ENCODE results near the gene GTF2F2. TPM values are rescaled to one million over a fixed set of nuclear protein-coding genes. Genes with fewer than 3 reads are reported as not detected.

The GTF2F2 gene
- total RNA-seq, 2 donors from 2014 or later: 15.3 to 21.2 TPM

- H3K4me1 ChIP-seq (replicated peaks): no peaks in the 10 kb centered on the region
- 82% methylated on average over 3 of the region's 3 CpGs for WGBS
- no peak for TF ChIP-seq POLR2A (IDR thresholded peaks at IDR 0.05)
- TF ChIP-seq, protein P1, sequence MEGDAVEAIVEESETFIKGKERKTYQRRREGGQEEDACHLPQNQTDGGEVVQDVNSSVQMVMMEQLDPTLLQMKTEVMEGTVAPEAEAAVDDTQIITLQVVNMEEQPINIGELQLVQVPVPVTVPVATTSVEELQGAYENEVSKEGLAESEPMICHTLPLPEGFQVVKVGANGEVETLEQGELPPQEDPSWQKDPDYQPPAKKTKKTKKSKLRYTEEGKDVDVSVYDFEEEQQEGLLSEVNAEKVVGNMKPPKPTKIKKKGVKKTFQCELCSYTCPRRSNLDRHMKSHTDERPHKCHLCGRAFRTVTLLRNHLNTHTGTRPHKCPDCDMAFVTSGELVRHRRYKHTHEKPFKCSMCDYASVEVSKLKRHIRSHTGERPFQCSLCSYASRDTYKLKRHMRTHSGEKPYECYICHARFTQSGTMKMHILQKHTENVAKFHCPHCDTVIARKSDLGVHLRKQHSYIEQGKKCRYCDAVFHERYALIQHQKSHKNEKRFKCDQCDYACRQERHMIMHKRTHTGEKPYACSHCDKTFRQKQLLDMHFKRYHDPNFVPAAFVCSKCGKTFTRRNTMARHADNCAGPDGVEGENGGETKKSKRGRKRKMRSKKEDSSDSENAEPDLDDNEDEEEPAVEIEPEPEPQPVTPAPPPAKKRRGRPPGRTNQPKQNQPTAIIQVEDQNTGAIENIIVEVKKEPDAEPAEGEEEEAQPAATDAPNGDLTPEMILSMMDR (IDR thresholded peaks at IDR 0.05): no peak
- no peak for TF ChIP-seq POLR2AphosphoS5 (IDR thresholded peaks at IDR 0.05)
- intact Hi-C loops (cut with DNase I): no loop called here
- DNase-seq (ENCODE audit: low spot score): no peak
- H3K9me3 ChIP-seq: no peaks in the 10 kb centered on the region
- no peak overlapping the region for H3K4me3 ChIP-seq
- no peak overlapping the region for H3K27ac ChIP-seq
- no peaks in the 10 kb centered on the region for H3K27me3 ChIP-seq (replicated peaks; ENCODE audit: insufficient read depth)
- no peaks in the 10 kb centered on the region for H3K36me3 ChIP-seq
These were observed 169.7 kb downstream of the GTF2F2 start for GRCh38 chr13:45289936-45290563.

DNA sequence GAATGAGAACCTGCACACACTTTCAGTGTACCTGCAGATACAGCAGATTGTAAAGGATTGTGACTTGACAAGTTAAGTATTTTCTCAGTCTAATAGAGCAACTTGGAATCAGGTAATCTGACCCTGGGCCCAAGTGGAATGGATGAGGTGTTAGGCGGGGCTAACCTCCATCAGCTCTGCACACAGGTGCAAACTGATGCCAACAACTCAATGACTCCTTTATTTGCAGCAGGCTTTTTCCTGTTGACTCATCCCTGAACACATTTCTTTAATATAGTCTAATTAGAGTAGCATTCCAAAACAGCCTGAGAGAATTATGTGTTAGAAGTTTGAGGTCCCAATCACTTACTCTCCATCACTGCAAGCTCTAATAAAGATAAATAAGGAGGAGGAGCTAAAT is 171.9 kb downstream of the GTF2F2 start:
- no peak for DNase-seq (ENCODE audit: low spot score)
- intact Hi-C loops (cut with DNase I): no loop called here

DNA sequence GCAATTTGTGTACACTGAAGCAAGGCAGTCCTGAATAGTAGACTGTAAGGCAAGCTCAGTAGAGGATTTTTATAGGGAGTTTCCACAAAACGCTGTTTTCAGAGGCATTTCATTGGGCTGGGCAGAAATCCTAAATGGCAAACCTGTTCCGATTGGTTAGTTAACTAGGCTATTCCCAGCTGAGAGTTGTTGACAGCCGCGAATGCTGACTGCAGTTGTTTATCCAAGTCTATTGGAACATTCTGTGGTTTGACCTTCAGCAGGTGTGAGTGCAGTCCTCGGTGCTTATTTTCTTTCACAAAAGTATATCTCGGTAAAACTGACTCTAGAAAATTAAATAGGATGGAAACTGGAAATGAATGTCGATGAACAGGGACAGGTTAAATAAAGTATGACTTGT is 175.2 kb downstream of the GTF2F2 start:
- H3K27ac ChIP-seq: no peak overlapping the region
- no peak for DNase-seq (ENCODE audit: low spot score)

More for the DNA sequence above, 171.9 kb downstream of the GTF2F2 start:
- no peaks in the 10 kb centered on the region for H3K9me3 ChIP-seq
- 92% methylated on average over 1 of the region's 1 CpG for WGBS
- H3K4me1 ChIP-seq (replicated peaks): no peaks in the 10 kb centered on the region
- no peak for TF ChIP-seq POLR2AphosphoS5 (IDR thresholded peaks at IDR 0.05)
- TF ChIP-seq, protein P1 (IDR thresholded peaks at IDR 0.05): no peak
- no peaks in the 10 kb centered on the region for H3K27me3 ChIP-seq (replicated peaks; ENCODE audit: insufficient read depth)
- no peak overlapping the region for H3K27ac ChIP-seq
- no peaks in the 10 kb centered on the region for H3K36me3 ChIP-seq
- no peak overlapping the region for H3K4me3 ChIP-seq

GRCh38 chr13:45296259-45296658 is 175.9 kb downstream of the GTF2F2 start:
- no peaks in the 10 kb centered on the region for H3K4me1 ChIP-seq (replicated peaks)
- no peaks in the 10 kb centered on the region for H3K36me3 ChIP-seq
- no peaks in the 10 kb centered on the region for H3K9me3 ChIP-seq
- no peaks in the 10 kb centered on the region for H3K27me3 ChIP-seq (replicated peaks; ENCODE audit: insufficient read depth)
- no peak for DNase-seq (ENCODE audit: low spot score)
- H3K27ac ChIP-seq: no peak overlapping the region
- TF ChIP-seq, protein P1 (IDR thresholded peaks at IDR 0.05): no peak
- TF ChIP-seq POLR2AphosphoS5 (IDR thresholded peaks at IDR 0.05) (no peak), POLR2A (IDR thresholded peaks at IDR 0.05) (no peak)
- intact Hi-C loops (cut with DNase I): no loop called here
- H3K4me3 ChIP-seq: no peak overlapping the region

More for the DNA sequence above, 175.2 kb downstream of the GTF2F2 start:
- Histone ChIP-seq H3K4me3 (no peak overlapping the region), H3K4me1 (replicated peaks) (no peaks in the 10 kb centered on the region), H3K27me3 (replicated peaks; ENCODE audit: insufficient read depth) (no peaks in the 10 kb centered on the region), H3K9me3 (no peaks in the 10 kb centered on the region), H3K36me3 (no peaks in the 10 kb centered on the region)
- 82% methylated on average over 7 of the region's 7 CpGs for WGBS
- no peak for TF ChIP-seq POLR2A (IDR thresholded peaks at IDR 0.05)
- TF ChIP-seq POLR2AphosphoS5 (IDR thresholded peaks at IDR 0.05): no peak
- TF ChIP-seq, protein P1 (IDR thresholded peaks at IDR 0.05): no peak
- intact Hi-C loops (cut with DNase I): no loop called here

DNA sequence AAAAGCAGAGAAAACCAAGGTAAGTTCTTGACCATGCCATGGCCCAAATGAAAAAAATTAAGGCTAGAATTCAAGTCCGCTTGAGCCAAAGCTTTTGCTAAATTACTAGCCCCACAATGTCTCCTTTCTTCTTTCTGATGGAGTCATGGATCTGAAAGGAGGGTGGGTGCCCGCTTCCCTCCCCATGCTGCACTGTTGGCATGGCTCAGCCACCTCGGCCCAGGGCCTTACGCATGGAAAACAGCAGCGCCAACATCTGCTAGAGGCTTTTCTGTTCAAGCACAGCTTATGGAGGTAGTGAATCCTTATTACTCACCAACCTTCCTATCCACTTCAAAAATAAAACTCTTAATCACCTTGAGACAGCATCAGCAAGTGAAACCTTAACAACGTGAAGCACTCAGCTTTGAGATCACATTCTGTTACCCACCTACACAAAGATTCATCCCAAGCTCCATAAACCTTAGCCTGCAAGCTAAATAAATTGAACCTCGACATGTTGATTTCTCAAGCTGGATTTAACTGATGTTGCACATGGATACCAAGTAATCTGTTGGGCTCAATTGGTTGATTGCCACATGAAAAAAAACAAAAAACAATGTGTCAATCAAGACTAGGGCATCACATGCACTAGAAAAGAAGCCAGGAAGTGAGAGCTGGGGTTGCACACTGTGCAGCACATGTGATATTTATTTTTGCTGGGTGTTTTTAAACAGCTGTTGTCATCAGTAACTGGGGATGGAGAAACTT is 177.3 kb downstream of the GTF2F2 start:
- no peaks in the 10 kb centered on the region for H3K4me1 ChIP-seq (replicated peaks)
- no peak for DNase-seq (ENCODE audit: low spot score)
- no peak overlapping the region for H3K27ac ChIP-seq
- H3K9me3 ChIP-seq: no peaks in the 10 kb centered on the region
- no peaks in the 10 kb centered on the region for H3K36me3 ChIP-seq
- intact Hi-C loops (cut with DNase I): no loop called here
- no peaks in the 10 kb centered on the region for H3K27me3 ChIP-seq (replicated peaks; ENCODE audit: insufficient read depth)
- H3K4me3 ChIP-seq: no peak overlapping the region
- TF ChIP-seq, protein P1 (IDR thresholded peaks at IDR 0.05): no peak
- TF ChIP-seq POLR2AphosphoS5 (IDR thresholded peaks at IDR 0.05): no peak
- no peak for TF ChIP-seq POLR2A (IDR thresholded peaks at IDR 0.05)
- 81% methylated on average over 7 of the region's 7 CpGs for WGBS
